Measurements from ENCODE around the gene EID1. TPM values are rescaled to one million over a fixed set of nuclear protein-coding genes. Genes with fewer than 3 reads are reported as not detected.

EID1 gene
- total RNA-seq, 1 experiment from 2014 or later = 98.7 TPM

- Histone ChIP-seq H3K9me2 (replicated peaks; ENCODE audit: low read length) (no peaks in the 10 kb centered on the region), H3K27me3 (ENCODE audit: low read length) (no peaks in the 10 kb centered on the region), H2AFZ (ENCODE audit: low read length) (peak overlapping the region; percentile 35; the same call in 1 of the 2 replicates), H3K4me3 (ENCODE audit: low read length) (no peak overlapping the region), H3K4me2 (ENCODE audit: low read length) (no peak overlapping the region), H4K20me1 (ENCODE audit: low read length) (no peaks in the 10 kb centered on the region), H3K79me2 (ENCODE audit: low read length) (no peaks in the 10 kb centered on the region), H3K27ac (ENCODE audit: low read length) (peak overlapping the region; percentile 58), H3F3A (ENCODE audit: low read length, unreplicated experiment) (no peaks in the 10 kb centered on the region), H3K9ac (ENCODE audit: low read length) (peak overlapping the region; percentile 21; the same call in 1 of the 2 replicates), H3K4me1 (ENCODE audit: insufficient read depth, low read length) (peaks cover 42% of the 10 kb centered on the region), H3K9me3 (ENCODE audit: low read length) (no peaks in the 10 kb centered on the region), H3K36me3 (ENCODE audit: low read depth, low read length) (no peaks in the 10 kb centered on the region)
- intact Hi-C loops (cut with micrococcal nuclease) = loop anchor here (1.0 to 5.0 kb wide), 5 partner anchors 104 to 1285 kb away; partner anchors contain the start of genes FGF7 and SECISBP2L
- DNase-seq = no peak
- POLR2A ChIA-PET (ENCODE audit: unreplicated experiment) = no interaction called here
- ATAC-seq = no peak
- CTCF ChIA-PET = interaction anchor here (1.2 to 2.0 kb wide), 2 partner anchors 101 to 113 kb away, joined by 10 to 17 read pairs; partner anchors contain the start of gene SHC4
- TF ChIP-seq CTCF (conservative IDR thresholded peaks at IDR 0.05; ENCODE audit: low read depth, low read length) (no peak), EZH2phosphoT487 (IDR thresholded peaks at IDR 0.05; ENCODE audit: borderline replicate concordance, low read length) (no peak), EZH2 (IDR thresholded peaks at IDR 0.05; ENCODE audit: low read length, unreplicated experiment) (no peak)
- no TSS peak for BruUV-seq (replicated peaks)
These were observed 15.2 kb upstream of the EID1 start for GRCh38 chr15:48862705-48863104.

GRCh38 chr15:48865370-48866079 lies 12.4 kb upstream of the EID1 start:
- peak overlapping the region; percentile 16 for H3K4me2 ChIP-seq (ENCODE audit: low read length)
- H4K20me1 ChIP-seq (ENCODE audit: low read length) = no peaks in the 10 kb centered on the region
- no peaks in the 10 kb centered on the region for H3K36me3 ChIP-seq (ENCODE audit: low read depth, low read length)
- no peak for ATAC-seq
- DNase-seq = no peak
- H3K4me1 ChIP-seq (ENCODE audit: insufficient read depth, low read length) = peaks cover 40% of the 10 kb centered on the region
- H3K9ac ChIP-seq (ENCODE audit: low read length) = peak overlapping the region; percentile 32
- TF ChIP-seq EZH2 (IDR thresholded peaks at IDR 0.05; ENCODE audit: low read length, unreplicated experiment) (no peak), CTCF (conservative IDR thresholded peaks at IDR 0.05; ENCODE audit: low read depth, low read length) (no peak), EZH2phosphoT487 (IDR thresholded peaks at IDR 0.05; ENCODE audit: borderline replicate concordance, low read length) (no peak)
- no peaks in the 10 kb centered on the region for H3F3A ChIP-seq (ENCODE audit: low read length, unreplicated experiment)
- peak overlapping the region; percentile 78 for H3K27ac ChIP-seq (ENCODE audit: low read length)
- no TSS peak for BruUV-seq (replicated peaks)
- H3K9me2 ChIP-seq (replicated peaks; ENCODE audit: low read length) = no peaks in the 10 kb centered on the region
- H3K79me2 ChIP-seq (ENCODE audit: low read length) = no peaks in the 10 kb centered on the region
- ChIA-PET CTCF (interaction anchor here (1.1 kb wide), 1 partner anchor 101 kb away, joined by 3 read pairs; no protein-coding TSS in a partner anchor), POLR2A (ENCODE audit: unreplicated experiment) (no interaction called here)
- no peaks in the 10 kb centered on the region for H3K27me3 ChIP-seq (ENCODE audit: low read length)
- intact Hi-C loops (cut with micrococcal nuclease) = loop anchor here (1.0 to 5.0 kb wide), 2 partner anchors 42 to 99 kb away; no protein-coding TSS in a partner anchor
- H2AFZ ChIP-seq (ENCODE audit: low read length) = no peak overlapping the region
- H3K9me3 ChIP-seq (ENCODE audit: low read length) = no peaks in the 10 kb centered on the region
- no peak overlapping the region for H3K4me3 ChIP-seq (ENCODE audit: low read length)

GRCh38 chr15:48866141-48866563 lies 11.8 kb upstream of the EID1 start:
- CTCF ChIA-PET = interaction anchor here (0.6 to 1.1 kb wide), 2 partner anchors 11 to 100 kb away, joined by 3 to 4 read pairs; no protein-coding TSS in a partner anchor
- BruUV-seq (replicated peaks) = no TSS peak
- no peaks in the 10 kb centered on the region for H3K9me2 ChIP-seq (replicated peaks; ENCODE audit: low read length)
- H3F3A ChIP-seq (ENCODE audit: low read length, unreplicated experiment) = no peaks in the 10 kb centered on the region
- DNase-seq (peak; percentile 68), ATAC-seq (peak; percentile 80)
- POLR2A ChIA-PET (ENCODE audit: unreplicated experiment) = no interaction called here
- no peaks in the 10 kb centered on the region for H3K79me2 ChIP-seq (ENCODE audit: low read length)
- H3K27me3 ChIP-seq (ENCODE audit: low read length) = no peaks in the 10 kb centered on the region
- no peaks in the 10 kb centered on the region for H3K36me3 ChIP-seq (ENCODE audit: low read depth, low read length)
- H3K27ac ChIP-seq (ENCODE audit: low read length) = peak overlapping the region; percentile 78
- H3K9me3 ChIP-seq (ENCODE audit: low read length) = no peaks in the 10 kb centered on the region
- intact Hi-C loops (cut with micrococcal nuclease) = loop anchor here (1.0 to 5.0 kb wide), 2 partner anchors 41 to 98 kb away; no protein-coding TSS in a partner anchor
- no peaks in the 10 kb centered on the region for H4K20me1 ChIP-seq (ENCODE audit: low read length)
- H2AFZ ChIP-seq (ENCODE audit: low read length) = no peak overlapping the region
- H3K4me3 ChIP-seq (ENCODE audit: low read length) = no peak overlapping the region
- H3K4me2 ChIP-seq (ENCODE audit: low read length) = peak overlapping the region; percentile 16
- H3K4me1 ChIP-seq (ENCODE audit: insufficient read depth, low read length) = peaks cover 40% of the 10 kb centered on the region
- no peak for TF ChIP-seq EZH2 (IDR thresholded peaks at IDR 0.05; ENCODE audit: low read length, unreplicated experiment)
- TF ChIP-seq CTCF (conservative IDR thresholded peaks at IDR 0.05; ENCODE audit: low read depth, low read length) = no peak
- TF ChIP-seq EZH2phosphoT487 (IDR thresholded peaks at IDR 0.05; ENCODE audit: borderline replicate concordance, low read length) = no peak
- H3K9ac ChIP-seq (ENCODE audit: low read length) = peak overlapping the region; percentile 32

Measured in PC-3 (cell line).